Stimulated activated CD8-positive, alpha-beta memory T cell treated with anti-CD3 and anti-CD28 coated beads, Interleukin-12 subunit alpha, Interleukin-12 subunit beta, amount 100 ng/mL, for 4 hours (primary cell): Measurements from ENCODE around the gene TMF1.

ENCODE experiments used
- DNase-seq: peaks from one replicate; pipeline ENCODE4 v3.0.0-alpha.2; 2020; ENCODE audit warnings: low read depth

Gene TMF1, protein sequence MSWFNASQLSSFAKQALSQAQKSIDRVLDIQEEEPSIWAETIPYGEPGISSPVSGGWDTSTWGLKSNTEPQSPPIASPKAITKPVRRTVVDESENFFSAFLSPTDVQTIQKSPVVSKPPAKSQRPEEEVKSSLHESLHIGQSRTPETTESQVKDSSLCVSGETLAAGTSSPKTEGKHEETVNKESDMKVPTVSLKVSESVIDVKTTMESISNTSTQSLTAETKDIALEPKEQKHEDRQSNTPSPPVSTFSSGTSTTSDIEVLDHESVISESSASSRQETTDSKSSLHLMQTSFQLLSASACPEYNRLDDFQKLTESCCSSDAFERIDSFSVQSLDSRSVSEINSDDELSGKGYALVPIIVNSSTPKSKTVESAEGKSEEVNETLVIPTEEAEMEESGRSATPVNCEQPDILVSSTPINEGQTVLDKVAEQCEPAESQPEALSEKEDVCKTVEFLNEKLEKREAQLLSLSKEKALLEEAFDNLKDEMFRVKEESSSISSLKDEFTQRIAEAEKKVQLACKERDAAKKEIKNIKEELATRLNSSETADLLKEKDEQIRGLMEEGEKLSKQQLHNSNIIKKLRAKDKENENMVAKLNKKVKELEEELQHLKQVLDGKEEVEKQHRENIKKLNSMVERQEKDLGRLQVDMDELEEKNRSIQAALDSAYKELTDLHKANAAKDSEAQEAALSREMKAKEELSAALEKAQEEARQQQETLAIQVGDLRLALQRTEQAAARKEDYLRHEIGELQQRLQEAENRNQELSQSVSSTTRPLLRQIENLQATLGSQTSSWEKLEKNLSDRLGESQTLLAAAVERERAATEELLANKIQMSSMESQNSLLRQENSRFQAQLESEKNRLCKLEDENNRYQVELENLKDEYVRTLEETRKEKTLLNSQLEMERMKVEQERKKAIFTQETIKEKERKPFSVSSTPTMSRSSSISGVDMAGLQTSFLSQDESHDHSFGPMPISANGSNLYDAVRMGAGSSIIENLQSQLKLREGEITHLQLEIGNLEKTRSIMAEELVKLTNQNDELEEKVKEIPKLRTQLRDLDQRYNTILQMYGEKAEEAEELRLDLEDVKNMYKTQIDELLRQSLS

GRCh38 chr3:69051756-69052471, at the start of gene TMF1:
TMF1 (minus strand) TSS chr3:69052333; CDS start chr3:69052086, 247 bp downstream.
- DNase-seq: peak; percentile 91

- no peak for DNase-seq
Measured at GRCh38 chr3:69099576-69099975, 47.4 kb upstream of the TMF1 start.

DNA sequence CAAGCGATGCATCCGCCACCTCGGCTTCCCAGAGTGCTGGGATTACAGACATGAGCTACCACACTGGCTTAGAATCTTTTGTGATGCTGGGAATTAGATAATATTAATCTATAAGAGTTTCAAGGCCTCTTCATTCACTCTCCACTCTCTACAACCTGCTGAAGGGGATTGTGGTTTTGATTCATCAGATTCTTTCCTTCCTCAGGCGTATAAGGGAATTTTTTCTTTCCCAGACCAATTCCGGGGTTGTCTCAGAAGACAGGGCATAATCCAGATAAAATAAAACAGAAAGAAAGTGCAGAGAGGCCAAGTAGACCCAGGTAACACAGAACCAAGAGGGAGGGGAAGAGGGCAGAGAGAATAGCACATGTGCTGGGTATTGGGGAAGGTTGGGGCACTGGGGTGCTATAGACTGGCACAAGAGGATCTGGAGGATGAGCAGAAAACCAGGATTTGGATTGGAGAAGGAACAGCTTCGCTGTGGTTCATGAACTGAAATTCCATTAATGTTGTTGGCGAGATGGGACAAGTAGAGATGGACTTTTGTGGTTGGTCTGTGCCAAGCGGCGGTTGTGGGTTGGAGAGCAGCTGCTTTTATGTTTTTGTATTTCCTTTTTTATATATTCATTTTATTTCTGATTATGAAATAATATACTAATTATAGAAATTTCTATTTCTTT, 45.4 kb upstream of the TMF1 start:
- DNase-seq: no peak

DNA sequence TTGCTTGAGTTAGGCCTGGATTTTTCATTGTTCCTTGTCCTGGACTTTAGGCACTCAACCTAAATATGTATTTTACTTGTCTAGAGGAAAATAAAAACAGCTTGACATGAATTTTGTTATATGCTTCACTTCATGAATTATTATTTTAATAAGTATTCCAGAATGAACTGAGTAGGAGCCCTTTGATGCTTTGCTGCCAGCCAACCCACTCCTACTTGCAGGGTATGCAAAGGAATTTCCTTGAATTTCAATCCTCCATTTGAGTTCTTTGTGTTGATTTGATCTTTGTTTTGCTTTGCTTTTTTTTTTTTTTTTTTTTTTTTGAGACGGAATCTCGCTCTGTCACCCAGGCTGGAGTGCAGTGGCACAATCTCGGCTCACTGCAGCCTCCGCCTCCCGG, 44.2 kb upstream of the TMF1 start:
- DNase-seq: no peak

GRCh38 chr3:69095636-69096035, 43.5 kb upstream of the TMF1 start:
- no peak for DNase-seq

DNA sequence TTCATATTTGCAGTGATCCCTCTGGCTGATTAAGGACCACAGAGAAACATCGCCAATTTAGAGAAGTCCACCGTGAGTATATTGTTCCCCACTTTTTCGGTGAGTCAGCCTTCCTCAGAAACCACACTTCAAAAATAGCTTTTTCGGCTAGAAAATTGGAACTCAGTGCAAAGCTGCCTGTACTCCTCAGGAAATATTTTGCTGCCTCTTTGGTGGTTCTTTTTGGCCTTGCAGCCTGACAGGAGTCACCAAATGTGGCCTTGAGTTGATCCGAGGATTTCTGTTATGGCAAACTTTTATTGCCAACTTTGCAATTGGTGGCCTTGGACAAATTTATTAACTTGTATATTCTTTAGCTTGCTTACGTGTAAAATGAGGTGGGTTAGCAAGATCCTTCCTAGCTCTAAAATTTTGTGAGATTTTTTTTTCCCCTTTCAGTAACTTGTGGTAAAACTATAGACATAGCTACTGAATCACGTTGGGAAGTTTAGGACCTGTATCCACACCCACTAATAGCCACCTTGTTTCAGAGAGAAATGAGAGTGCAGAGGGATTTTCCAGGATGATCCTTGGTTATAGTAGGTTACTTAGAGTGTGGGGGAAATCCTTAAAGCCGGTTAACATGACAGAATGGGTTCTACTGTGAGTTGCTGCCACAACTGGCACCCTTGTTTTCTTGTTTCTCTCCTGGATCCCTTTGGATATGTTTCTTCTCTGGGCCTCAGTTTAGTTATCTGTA, 42.5 kb upstream of the TMF1 start:
- DNase-seq: no peak

GRCh38 chr3:69092030-69092516, 39.9 kb upstream of the TMF1 start:
- no peak for DNase-seq

DNA sequence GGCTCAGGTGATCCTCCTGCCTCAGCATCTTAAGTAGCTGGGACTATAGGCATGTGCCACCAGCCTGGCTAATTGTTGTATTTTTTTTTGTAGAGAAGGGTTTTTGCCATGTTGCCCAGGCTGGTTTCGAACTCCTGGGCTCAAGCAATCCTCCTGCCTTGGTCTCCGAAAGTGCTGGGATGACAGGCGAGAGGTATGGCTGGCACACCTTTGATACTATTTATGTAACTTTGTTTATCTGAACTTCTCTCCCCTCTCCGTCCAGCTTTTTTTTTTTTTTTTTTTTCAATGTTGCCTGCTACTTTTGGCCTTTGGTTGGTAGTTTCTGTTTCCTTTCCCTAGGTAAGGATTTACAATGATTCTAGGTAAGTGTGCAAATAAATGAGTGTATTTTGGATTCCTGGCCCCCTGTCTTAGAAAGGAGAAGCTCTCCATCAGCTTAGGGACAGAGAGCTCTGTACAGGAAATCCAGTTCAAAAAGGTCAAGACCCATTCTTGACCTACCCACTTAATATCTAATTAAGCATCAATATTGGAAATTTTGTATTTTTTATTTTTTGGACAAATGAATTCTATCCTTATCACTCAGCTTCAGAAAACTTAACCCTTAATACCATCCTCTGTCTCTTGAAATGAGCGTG, 39.4 kb upstream of the TMF1 start:
- no peak for DNase-seq

- DNase-seq: no peak
Measured at GRCh38 chr3:69090021-69090420, 37.9 kb upstream of the TMF1 start.

DNA sequence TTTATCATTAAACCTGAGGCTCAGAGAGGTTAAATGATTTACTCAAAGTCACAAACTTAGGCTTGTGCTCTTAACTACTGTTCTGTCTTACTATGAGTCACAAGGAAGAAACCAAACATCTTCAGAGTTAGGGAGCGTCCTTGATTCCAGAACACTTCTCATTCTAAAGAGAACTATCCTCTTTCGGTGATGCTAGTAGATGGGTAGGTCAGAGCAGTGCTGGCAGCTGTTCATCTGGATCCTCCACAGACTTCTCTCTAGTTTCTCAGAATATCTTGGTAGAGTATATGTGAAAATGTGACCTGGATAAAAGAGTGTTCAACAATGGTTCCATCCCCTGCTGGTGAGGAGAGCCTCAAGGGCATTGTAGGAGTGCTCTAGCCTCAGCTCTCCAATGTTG, 35.9 kb upstream of the TMF1 start:
- no peak for DNase-seq

- DNase-seq: no peak
Measured at GRCh38 chr3:69087030-69087791, 35.1 kb upstream of the TMF1 start.

GRCh38 chr3:69085833-69086722, 33.9 kb upstream of the TMF1 start:
- peak; percentile 60 for DNase-seq

- no peak for DNase-seq
Measured at GRCh38 chr3:69085168-69085832, 33.2 kb upstream of the TMF1 start.

DNA sequence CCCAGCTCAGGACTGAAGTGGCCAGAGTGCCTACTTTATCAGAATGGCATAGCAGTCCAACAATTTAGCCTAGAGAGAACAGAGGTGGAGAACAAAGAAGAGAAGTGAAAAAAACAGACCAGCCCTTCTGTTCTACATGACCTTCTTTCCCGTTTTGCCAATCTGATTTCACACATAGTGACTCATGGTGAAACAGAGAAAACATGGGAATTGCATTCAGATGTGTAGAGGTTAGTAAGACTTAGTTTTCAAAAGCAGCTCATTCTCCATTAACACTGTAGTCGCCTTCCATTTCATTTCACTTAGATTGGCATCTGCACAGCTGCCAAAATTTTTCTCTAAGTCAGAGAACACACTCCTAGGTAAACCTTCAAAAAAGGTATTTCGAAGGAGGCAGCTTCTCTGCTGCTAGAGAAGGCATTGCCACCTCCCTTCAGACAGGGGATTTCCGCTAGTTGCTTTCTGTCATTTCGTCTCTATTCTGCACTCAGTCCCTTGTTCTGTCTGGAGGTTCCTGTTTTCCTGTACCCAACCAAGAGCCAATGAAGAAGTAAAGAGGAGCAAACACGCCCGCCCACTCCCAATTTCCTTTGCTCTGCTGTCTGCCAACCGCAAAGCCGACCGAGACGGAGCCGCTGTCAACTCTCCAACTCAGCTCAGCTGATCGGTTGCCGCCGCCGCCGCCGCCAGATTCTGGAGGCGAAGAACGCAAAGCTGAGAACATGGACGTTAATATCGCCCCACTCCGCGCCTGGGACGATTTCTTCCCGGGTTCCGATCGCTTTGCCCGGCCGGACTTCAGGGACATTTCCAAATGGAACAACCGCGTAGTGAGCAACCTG, 32.4 kb upstream of the TMF1 start, which contains the start of gene ARL6IP5:
ARL6IP5 (plus strand) TSS at position 612 of the 842 bp plus-strand sequence; CDS start at position 723, 111 bp downstream.
- peak; percentile 74 for DNase-seq

DNA sequence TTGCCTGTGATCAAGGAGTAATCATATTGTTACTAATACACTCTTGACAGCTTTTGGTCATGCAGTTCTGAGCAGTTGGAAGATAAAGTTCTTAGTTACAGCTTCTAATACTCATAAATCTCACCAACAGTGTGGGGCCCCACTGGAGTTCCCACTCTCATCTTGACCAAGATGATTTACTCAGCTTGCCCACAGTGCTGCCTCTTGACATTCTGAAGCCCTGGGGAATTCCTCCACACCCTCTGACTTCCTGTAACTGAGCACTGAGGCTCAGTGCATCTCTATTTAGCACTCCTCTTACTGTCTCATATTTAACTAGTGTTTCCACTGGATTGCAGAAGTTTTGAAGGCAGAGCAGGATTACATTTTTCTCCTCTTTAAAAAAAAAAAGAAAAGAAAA, 30.7 kb upstream of the TMF1 start:
- peak; percentile 58 for DNase-seq

- no peak for DNase-seq
Measured at GRCh38 chr3:69082361-69082760, 30.2 kb upstream of the TMF1 start.
